Endothelial cell of coronary artery (primary cell): Measurements from ENCODE around the gene LRRC31. TPM values are rescaled to one million over a fixed set of nuclear protein-coding genes. Genes with fewer than 3 reads are reported as not detected.

ENCODE experiments used
- total RNA-seq: library from RNA; depleted of rRNA; stranded (reverse); fragments of >200 nt; gene quantifications from 2 replicates; pipeline ENCODE4 v1.2.3, GENCODE V29; 2014

The LRRC31 gene
- not detected in 2 replicates for total RNA-seq

GRCh38 chr3:169869484-169870220, at the start of gene LRRC31:
Gene LRRC31, minus strand, starts transcription at chr3:169869935. Its CDS starts 128 bp downstream, at chr3:169869807.

GRCh38 chr3:169911272-169911671, 41.5 kb upstream of the LRRC31 start, which contains the start of gene SAMD7:
Gene SAMD7, plus strand, starts transcription at chr3:169911572. Its CDS starts 7,927 bp downstream, at chr3:169919499.

DNA sequence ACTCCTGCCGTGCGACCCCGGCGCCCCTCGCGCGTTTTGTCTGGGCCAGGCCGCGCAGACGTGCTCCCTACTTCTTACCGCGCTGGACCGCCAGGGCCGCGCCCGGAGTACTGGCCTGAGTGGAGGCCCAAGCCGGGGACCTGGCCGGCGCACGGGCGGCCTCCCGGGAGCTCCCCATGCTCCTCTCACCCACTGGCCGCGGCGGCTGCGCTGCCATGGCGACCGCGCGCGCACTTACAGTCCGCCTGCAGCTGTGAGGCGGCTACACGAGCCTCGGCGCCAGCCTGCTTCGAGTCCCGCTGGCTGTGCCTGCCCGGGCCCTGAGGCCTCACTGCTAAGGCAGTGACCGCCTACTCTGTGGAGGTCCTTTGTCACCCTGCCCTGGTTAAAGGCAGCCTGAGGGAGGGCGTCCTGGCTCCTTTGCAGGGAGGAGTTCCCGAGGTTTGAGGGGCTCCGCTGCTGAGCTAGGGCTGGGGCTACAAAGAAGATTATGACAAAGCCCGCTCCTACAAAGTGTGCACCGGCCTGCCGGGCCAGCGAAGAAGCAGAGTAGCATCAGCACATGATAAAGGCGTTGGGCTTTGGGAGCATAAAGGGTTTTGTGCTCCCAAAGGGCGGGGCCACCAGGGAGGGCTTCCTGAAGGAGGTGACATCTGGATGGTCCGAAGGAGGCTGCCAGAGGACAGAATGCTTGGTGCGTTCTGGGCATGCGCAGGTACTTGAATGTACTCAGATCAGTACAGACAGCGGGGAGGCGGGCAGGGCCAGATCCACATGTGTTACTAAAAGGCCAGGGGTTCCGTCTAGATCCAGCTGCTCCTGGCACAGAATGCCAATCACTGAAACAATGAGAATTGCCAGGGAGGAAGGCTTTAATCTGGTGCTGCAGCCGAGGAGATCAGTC, 57.2 kb downstream of the LRRC31 start, which contains the start of the genes LRRC34 and LRRIQ4:
TSS of gene LRRC34 (minus strand) at position 573 of the 904 bp plus-strand sequence. CDS start at position 217, 356 bp downstream.
TSS of gene LRRIQ4 (plus strand) at position 539 of the 904 bp plus-strand sequence. CDS start 9,052 bp downstream, outside the sequence.

Other genes starting within 250 kb of the LRRC31 start
- 90.1 and 130 TPM in 2 replicates for gene MECOM, start 206.2 kb downstream of the LRRC31 start, total RNA-seq
- 46.9 and 184 TPM in 2 replicates for gene TERC, start 104.9 kb downstream of the LRRC31 start, total RNA-seq
- gene ACTRT3, start 100.4 kb downstream of the LRRC31 start, total RNA-seq = 3.3 and 4.3 TPM in 2 replicates
- 19.1 and 22.1 TPM in 2 replicates for gene MYNN, start 96.5 kb downstream of the LRRC31 start, total RNA-seq
- not detected in 2 replicates for gene LRRIQ4, start 57.1 kb downstream of the LRRC31 start, total RNA-seq
- 0.38 and 2.2 TPM in 2 replicates for gene LRRC34, start 57.0 kb downstream of the LRRC31 start, total RNA-seq
- not detected in 2 replicates for gene SAMD7, start 41.6 kb upstream of the LRRC31 start, total RNA-seq
- gene SEC62, start 96.9 kb upstream of the LRRC31 start, total RNA-seq = 34.3 and 56.7 TPM in 2 replicates
- gene GPR160, start 168.1 kb upstream of the LRRC31 start, total RNA-seq = 0.54 and 2.7 TPM in 2 replicates